ENCODE results near the gene GSDMA.
"Not testable (repeated sequence)": the region's sequence is repeated elsewhere in the genome, so short reads cannot be mapped to it uniquely, and the experiment has no call there.

GSDMA gene

GRCh38 chr17:39996800-39997199 is 34.0 kb downstream of the GSDMA start:
- DNase-seq (ENCODE audit: low read depth), result no peak

DNA sequence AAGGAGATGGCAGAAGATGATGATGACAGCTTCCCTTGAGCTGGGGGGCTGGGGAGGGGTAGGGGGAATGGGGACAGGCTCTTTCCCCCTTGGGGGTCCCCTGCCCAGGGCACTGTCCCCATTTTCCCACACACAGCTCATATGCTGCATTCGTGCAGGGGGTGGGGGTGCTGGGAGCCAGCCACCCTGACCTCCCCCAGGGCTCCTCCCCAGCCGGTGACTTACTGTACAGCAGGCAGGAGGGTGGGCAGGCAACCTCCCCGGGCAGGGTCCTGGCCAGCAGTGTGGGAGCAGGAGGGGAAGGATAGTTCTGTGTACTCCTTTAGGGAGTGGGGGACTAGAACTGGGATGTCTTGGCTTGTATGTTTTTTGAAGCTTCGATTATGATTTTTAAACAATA is 34.7 kb downstream of the GSDMA start:
- DNase-seq (ENCODE audit: low read depth), result no peak

DNA sequence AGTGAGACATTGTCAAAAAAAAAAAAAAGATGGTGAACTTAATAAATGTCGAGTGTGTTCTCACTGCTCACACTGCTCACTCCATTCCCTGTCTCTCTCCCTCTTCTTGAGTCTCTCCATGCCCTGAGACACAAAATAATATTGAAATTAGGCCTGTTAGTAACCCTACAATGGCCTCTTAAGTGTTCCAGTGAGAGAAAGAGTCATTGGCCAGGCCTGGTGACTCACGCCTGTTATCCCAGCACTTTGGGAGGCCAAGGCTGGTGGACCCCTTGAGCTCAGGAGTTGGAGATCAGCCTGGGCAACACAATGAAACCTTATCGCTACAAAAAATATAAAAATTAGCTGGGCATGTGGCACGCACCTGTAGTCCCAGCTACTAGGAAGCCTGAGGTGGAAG is 36.3 kb downstream of the GSDMA start:
- DNase-seq (ENCODE audit: low read depth), result no peak

DNA sequence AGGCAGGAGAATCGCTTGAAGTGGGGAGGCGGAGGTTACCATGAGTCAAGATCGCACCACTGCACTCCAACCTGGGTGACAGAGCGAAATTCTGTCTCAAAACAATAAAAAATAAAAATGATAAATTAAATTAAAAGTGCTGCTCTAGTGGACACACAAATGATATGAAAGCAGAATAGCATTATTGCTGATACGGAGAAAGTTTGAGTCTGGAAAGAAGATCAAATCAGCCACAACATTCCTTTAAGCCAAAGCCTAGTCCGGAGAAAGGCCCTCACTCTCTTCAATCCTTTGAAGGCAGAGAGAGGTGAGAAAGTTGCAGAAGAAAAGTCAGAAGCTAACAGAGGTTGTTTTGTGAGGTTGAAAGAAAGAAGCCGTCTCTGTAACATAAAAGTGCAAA is 37.4 kb downstream of the GSDMA start:
- DNase-seq (ENCODE audit: low read depth), result no peak

- DNase-seq (ENCODE audit: low read depth), result not testable (repeated sequence)
Observed at GRCh38 chr17:40001335-40001734, 38.5 kb downstream of the GSDMA start.

DNA sequence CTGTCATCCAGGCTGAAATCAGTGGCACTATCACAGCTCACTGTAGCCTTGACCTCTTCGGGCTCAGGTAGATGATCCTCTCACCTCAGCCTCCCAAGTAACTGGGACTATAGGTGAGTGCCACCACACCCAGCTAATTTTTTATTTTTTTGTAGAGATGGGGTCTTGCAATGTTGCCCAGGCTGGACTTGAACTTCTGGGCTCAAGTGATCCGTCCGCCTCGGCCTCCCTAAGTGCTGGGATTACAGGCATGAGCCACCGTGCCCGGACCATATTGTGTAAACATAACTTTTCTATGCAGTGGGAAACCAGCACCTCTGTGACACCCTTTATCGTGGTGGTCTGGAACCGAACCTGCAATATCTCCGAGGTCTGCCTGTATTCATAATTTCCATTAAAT is 41.3 kb downstream of the GSDMA start:
- DNase-seq (ENCODE audit: low read depth), result no peak

GRCh38 chr17:40004712-40005111 is 41.9 kb downstream of the GSDMA start:
- no peak for DNase-seq (ENCODE audit: low read depth)

GRCh38 chr17:40005520-40005919 is 42.7 kb downstream of the GSDMA start:
- no peak for DNase-seq (ENCODE audit: low read depth)

DNA sequence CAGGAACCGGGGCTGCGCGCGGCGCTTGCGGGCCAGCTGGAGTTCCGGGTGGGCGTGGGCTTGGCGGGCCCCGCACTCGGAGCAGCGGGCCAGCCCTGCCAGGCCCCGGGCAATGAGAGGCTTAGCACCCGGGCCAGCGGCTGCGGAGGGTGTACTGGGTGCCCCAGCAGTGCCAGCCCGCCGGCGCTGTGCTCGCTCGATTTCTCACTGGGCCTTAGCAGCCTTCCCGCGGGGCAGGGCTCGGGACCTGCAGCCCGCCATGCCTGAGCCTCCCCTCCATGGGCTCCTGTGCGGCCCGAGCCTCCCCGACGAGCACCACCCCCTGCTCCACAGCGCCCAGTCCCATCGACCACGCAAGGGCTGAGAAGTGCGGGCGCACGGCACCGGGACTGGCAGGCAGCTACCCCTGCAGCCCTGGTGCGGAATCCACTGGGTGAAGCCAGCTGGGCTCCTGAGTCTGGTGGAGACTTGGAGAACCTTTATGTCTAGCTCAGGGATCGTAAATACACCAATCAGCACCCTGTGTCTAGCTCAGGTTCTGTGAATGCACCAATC is 48.2 kb downstream of the GSDMA start:
- DNase-seq (ENCODE audit: low read depth), result not testable (repeated sequence)

DNA sequence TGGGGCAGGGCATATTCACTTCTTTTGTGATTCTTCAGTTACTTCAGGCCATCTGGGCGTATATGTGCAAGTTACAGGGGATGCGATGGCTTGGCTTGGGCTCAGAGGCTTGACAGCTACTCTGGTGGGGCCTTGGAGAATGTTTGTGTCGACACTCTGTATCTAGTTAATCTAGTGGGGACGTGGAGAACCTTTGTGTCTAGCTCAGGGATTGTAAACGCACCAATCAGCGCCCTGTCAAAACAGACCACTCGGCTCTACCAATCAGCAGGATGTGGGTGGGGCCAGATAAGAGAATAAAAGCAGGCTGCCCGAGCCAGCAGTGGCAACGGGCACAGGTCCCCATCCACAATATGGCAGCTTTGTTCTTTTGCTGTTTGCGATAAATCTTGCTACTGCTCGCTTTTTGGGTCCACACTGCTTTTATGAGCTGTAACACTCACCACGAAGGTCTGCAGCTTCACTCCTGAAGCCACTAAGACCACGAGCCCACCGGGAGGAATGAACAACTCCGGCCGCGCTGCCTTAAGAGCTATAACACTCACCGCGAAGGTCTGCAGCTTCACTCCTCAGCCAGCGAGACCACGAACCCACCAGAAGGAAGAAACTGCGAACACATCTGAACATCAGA is 49.3 kb downstream of the GSDMA start:
- DNase-seq (ENCODE audit: low read depth), result not testable (repeated sequence)

DNA sequence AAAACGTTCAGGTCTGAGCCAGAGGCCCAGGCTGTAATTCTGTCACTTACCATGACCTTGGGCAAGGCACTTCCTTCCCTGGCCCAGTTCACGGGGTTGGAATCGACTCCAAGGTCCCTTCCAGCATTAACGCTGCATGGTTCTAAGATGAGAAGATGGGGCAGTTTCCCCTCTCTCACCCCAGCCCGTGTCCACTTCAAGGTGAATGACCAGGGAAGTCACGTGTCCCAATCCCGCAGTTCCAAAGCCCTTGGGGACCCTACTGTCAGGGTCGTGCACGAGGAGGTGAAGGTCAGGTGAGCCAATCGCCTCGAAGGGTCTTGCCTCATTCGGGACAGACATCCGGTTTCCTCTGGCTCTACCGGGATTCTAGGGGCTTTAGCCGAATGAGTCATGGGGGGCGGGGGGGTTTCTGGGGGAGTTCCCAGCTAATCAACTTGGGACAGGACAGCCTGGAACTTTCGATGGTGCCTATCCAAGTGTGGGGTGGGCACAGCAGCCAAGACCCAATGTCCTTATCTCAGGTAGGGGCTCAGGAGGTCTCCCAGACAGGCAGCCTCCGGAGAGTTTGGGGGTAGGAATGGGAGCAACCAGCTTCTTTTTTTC is 51.7 kb downstream of the GSDMA start:
- DNase-seq (ENCODE audit: low read depth), result no peak

GRCh38 chr17:40015005-40015997 is 52.5 kb downstream of the GSDMA start, which contains the start of gene CSF3:
Gene CSF3 (plus strand): TSS chr17:40015440. CDS start chr17:40015475, 35 bp downstream.
- DNase-seq (ENCODE audit: low read depth), result no peak

DNA sequence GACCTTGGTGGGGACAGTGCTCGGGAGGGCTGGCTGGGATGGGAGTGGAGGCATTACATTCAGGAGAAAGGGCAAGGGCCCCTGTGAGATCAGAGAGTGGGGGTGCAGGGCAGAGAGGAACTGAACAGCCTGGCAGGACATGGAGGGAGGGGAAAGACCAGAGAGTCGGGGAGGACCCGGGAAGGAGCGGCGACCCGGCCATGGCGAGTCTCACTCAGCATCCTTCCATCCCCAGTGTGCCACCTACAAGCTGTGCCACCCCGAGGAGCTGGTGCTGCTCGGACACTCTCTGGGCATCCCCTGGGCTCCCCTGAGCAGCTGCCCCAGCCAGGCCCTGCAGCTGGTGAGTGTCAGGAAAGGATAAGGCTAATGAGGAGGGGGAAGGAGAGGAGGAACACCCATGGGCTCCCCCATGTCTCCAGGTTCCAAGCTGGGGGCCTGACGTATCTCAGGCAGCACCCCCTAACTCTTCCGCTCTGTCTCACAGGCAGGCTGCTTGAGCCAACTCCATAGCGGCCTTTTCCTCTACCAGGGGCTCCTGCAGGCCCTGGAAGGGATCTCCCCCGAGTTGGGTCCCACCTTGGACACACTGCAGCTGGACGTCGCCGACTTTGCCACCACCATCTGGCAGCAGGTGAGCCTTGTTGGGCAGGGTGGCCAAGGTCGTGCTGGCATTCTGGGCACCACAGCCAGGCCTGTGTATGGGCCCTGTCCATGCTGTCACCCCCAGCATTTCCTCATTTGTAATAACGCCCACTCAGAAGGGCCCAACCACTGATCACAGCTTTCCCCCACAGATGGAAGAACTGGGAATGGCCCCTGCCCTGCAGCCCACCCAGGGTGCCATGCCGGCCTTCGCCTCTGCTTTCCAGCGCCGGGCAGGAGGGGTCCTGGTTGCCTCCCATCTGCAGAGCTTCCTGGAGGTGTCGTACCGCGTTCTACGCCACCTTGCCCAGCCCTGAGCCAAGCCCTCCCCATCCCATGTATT is 53.5 kb downstream of the GSDMA start:
- DNase-seq (ENCODE audit: low read depth), result no peak

GRCh38 chr17:40017422-40018080 is 54.7 kb downstream of the GSDMA start:
- DNase-seq (ENCODE audit: low read depth), result no peak

DNA sequence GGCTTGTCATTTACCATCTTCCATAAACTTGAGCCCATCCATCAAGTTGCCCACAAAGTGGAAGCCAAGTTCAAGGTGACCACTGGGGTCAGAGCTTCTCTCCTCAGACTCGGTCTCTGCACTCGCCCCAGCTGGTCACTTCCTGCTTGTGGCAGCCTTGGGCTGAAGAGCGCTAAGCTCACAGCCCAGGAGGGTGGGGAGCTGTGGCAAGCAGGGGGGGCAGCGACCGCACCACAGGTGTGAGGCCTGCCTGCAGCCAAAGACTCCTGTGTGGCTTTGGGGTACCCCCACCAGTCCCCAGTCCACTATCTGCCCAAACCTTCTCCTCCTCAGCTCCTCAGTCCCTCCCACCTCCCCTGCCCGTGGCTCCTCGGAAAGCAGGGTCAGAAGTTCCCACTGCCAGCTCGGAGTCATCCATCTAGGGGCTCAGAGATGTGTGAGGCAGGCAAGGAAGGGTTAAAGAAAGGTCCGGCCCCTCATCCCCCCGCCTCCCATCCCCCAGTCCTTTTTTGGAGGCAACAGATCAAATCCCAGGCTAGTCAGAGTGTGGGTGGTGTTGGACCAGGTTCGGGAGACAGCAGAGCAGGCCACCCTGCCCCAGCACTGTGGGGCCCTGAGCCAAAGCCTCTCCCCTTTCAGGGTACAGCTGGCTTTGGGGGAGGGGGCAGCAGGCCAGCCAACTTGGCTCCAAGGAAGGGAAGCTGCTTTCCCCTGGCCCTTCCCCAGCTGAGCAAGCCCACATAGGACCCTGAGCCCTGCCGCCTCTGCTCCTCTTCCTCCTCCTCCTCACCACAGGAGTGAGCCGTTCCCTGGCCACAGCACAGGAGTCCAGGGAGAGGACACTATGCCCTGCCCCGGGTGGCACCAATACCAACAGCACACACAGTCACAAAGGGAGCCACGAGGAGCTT is 55.7 kb downstream of the GSDMA start:
- no peak for DNase-seq (ENCODE audit: low read depth)

DNA sequence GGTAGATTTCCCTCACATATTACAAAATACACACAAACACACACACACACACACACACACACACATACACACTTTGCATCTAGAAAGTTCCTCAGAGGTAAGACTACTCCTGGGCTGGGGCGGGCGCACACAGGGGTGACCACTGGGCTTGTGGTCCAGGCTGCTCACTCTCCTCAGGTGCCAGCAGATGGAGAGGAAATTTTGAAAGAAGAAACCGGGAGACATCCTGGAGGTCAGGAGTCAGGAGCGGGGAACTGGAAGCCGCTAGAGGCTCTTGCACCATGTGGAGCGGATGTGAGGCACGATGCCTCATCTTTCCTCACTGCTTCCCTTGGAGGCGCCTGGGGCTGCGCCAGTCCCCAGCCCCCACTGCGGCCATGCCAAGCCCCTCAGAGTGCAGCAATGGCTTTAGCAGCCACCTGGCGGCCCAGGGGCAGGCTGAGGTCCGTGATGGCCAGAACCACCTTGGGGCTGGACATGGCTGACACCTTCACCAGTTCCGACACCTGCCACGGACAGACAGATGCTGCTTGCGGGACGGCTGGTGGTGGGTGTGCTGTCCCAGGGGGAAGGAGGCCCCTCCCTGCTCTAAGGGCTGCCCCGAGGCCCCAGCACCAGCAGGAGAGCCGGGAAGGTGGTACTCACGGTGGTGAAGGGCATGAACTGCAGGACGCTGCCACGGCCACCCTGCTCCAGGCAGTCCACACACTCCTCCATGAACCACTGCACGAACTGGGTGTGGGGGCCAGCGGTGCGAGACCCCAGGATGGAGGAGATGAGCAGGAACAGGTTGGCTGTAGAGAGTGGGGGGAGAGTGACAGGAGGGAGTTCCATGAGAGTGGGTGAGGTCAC is 56.6 kb downstream of the GSDMA start:
- DNase-seq (ENCODE audit: low read depth), result no peak

GRCh38 chr17:40020146-40020545 is 57.3 kb downstream of the GSDMA start:
- DNase-seq (ENCODE audit: low read depth), result no peak

GRCh38 chr17:40021451-40021971 is 58.7 kb downstream of the GSDMA start:
- no peak for DNase-seq (ENCODE audit: low read depth)
